A549 (cell line): ENCODE measurements around the gene DNAJB1. TPM values are rescaled to one million over a fixed set of nuclear protein-coding genes. Genes with fewer than 3 reads are reported as not detected.

Experiments
- ATAC-seq, 2 experiments: fragments of 200-7000 bp in 1 of 2; fragments of >200 bp in 1 of 2; cut with Nextera tagmentation in 1 of 2; cut with Tn5 transposase in 1 of 2; 3 replicates each; pipeline versions ENCODE4 v1.8.0 to v1.9.1; 2018 to 2020; ENCODE audit warnings: mild to moderate bottlenecking in 1 of 2, moderate library complexity in 1 of 2
- CTCF ChIA-PET: fragments of 300-600 bp; sonication (Branson Sonifier 250); formaldehyde crosslinking; extraction: SDS; loops from one replicate; lab custom pipeline; 2021; ENCODE audit warnings: antibody characterized with exemption, inconsistent platforms; lab: Yijun Ruan, JAX
- POLR2A ChIA-PET: fragments of 350-600 bp; formaldehyde crosslinking; extraction: SDS; loops from one replicate; lab custom pipeline; 2021; ENCODE audit warnings: antibody characterized with exemption, inconsistent platforms; lab: Yijun Ruan, JAX
- DNase-seq, 2 experiments: peaks; one replicate each; pipeline versions ENCODE4 v3.0.0 to v3.0.0-alpha.2; 2011 to 2016; ENCODE audit warnings: low read depth in 1 of 2, low spot score in 1 of 2
- FAIRE-seq: peaks from 2 replicates; lab custom pipeline; 2011; peaks lifted over from hg19 to GRCh38; lab: Jason Lieb, UNC
- H3K27ac ChIP-seq, 2 experiments: fragments of >200 bp; sonication (Bioruptor Twin); formaldehyde crosslinking; 3 replicates each; pipeline ENCODE4 v1.5.1; 2016 to 2017
- H3K4me1 ChIP-seq: fragments of >200 bp; sonication (Bioruptor Twin); formaldehyde crosslinking; 3 replicates; pipeline ENCODE4 v1.6.1; 2016
- H3K4me2 ChIP-seq: fragments of >200 bp; sonication (Bioruptor Twin); formaldehyde crosslinking; 3 replicates; pipeline ENCODE4 v1.6.1; 2016
- H3K4me3 ChIP-seq: fragments of >200 bp; sonication (Bioruptor Twin); formaldehyde crosslinking; 3 replicates; pipeline ENCODE4 v1.5.1; 2016
- H3K9me3 ChIP-seq: fragments of >200 bp; sonication (Bioruptor Twin); formaldehyde crosslinking; 3 replicates; pipeline ENCODE4 v1.6.1; 2016
- BHLHE40 ChIP-seq: IDR thresholded peaks from 2 replicates; pipeline ENCODE4 v1.6.1; 2012; ENCODE audit warnings: low read depth, low read length, inconsistent platforms
- CBX8 ChIP-seq: fragments of 200-600 bp; sonication (generic); IDR thresholded peaks from 2 replicates; pipeline ENCODE4 v1.6.1; 2016
- CEBPB ChIP-seq, 2 experiments: fragments of >200 bp in 1 of 2; sonication (Bioruptor Twin) in 1 of 2; formaldehyde crosslinking in 1 of 2; IDR thresholded peaks; 2 replicates each; pipeline ENCODE4 v1.6.1; 2012 to 2016
- CTCF ChIP-seq: fragments of >200 bp; sonication (Bioruptor Twin); formaldehyde crosslinking; IDR thresholded peaks from 3 replicates; pipeline ENCODE4 v1.5.1; 2016
- E2F6 ChIP-seq: IDR thresholded peaks from 2 replicates; pipeline ENCODE4 v1.6.1; 2012; ENCODE audit warnings: low read depth, borderline replicate concordance
- ESRRA ChIP-seq: fragments of 150-350 bp; IDR thresholded peaks from 2 replicates; pipeline ENCODE4 v1.6.1; 2014; ENCODE audit warnings: mild to moderate bottlenecking, low read length, borderline replicate concordance
- GATA3 ChIP-seq: IDR thresholded peaks from 2 replicates; pipeline ENCODE4 v1.6.1; 2012; ENCODE audit warnings: borderline replicate concordance
- HEYL ChIP-seq: fragments of 250-450 bp; sonication (Bioruptor Pico); IDR thresholded peaks from 2 replicates; pipeline ENCODE4 v1.8.0; 2021; ENCODE audit warnings: mild to moderate bottlenecking, moderate library complexity
- JUN ChIP-seq, 2 experiments: fragments of >200 bp; sonication (Bioruptor Twin); formaldehyde crosslinking; IDR thresholded peaks; 2 replicates in 1 of 2; 3 replicates in 1 of 2; pipeline ENCODE4 v1.6.1; 2016 to 2017
- KDM1A ChIP-seq: fragments of 200-600 bp; sonication (generic); IDR thresholded peaks from 2 replicates; pipeline ENCODE4 v1.6.1; 2016; ENCODE audit warnings: low read depth, mild to moderate bottlenecking
- KDM5A ChIP-seq: fragments of 200-600 bp; sonication (generic); IDR thresholded peaks from 2 replicates; pipeline ENCODE4 v1.6.1; 2016; ENCODE audit warnings: antibody characterized with exemption, mild to moderate bottlenecking
- MAFK ChIP-seq: fragments of 450-650 bp; IDR thresholded peaks from 2 replicates; pipeline ENCODE4 v1.6.1; 2014; ENCODE audit not compliant: partially characterized antibody
- MYC ChIP-seq: IDR thresholded peaks from 2 replicates; pipeline ENCODE4 v1.6.1; 2012; ENCODE audit warnings: mild to moderate bottlenecking, inconsistent platforms, low read length, improper control_type of control experiment, borderline replicate concordance
- RARB ChIP-seq: fragments of 250-450 bp; sonication (Bioruptor Pico); IDR thresholded peaks from 2 replicates; pipeline ENCODE4 v1.8.0; 2021; ENCODE audit warnings: mild to moderate bottlenecking, moderate library complexity
- RFX5 ChIP-seq: fragments of 450-650 bp; IDR thresholded peaks from 2 replicates; pipeline ENCODE4 v1.7.1; 2014; ENCODE audit warnings: antibody characterized with exemption, mild to moderate bottlenecking, moderate library complexity
- RNF2 ChIP-seq: fragments of 200-600 bp; sonication (generic); IDR thresholded peaks from 2 replicates; pipeline ENCODE4 v1.6.1; 2016; ENCODE audit warnings: low read depth, mild to moderate bottlenecking, antibody characterized with exemption, moderate library complexity, borderline replicate concordance
- SMC3 ChIP-seq: fragments of >200 bp; sonication (Bioruptor Twin); formaldehyde crosslinking; IDR thresholded peaks from 3 replicates; pipeline ENCODE4 v1.6.1; 2018; ENCODE audit warnings: inconsistent platforms
- ZFP36 ChIP-seq: fragments of 450-650 bp; IDR thresholded peaks from 2 replicates; pipeline ENCODE4 v1.6.1; 2014; ENCODE audit warnings: borderline replicate concordance; ENCODE audit not compliant: partially characterized antibody
- WGBS: methylation state at CpG from one replicate; pipeline ENCODE4 v1.1.6; 2017; ENCODE audit errors: missing lambda C conversion rate; 5-methylcytosine and 5-hydroxymethylcytosine counted together
- polyA plus RNA-seq, 4 experiments: library from polyadenylated mRNA; depleted of rRNA in 3 of 4; stranded (reverse); fragments of >200 nt; fragmentation: RNase III in 1 of 4; extraction: RNeasy Plus Mini Kit Qiagen cat#74134 plus additional on column Dnase treatment in 1 of 4; gene quantifications; 2 replicates in 3 of 4; 3 replicates in 1 of 4; pipeline ENCODE4 v1.2.3, GENCODE V29; 2011 to 2017
- TF ChIP-seq, protein P1 (sequence below): fragments of 250-450 bp; sonication (Bioruptor Pico); IDR thresholded peaks from 2 replicates; pipeline ENCODE4 v1.5.0; 2020; ENCODE audit warnings: low read depth, mild to moderate bottlenecking, moderate library complexity
- TF ChIP-seq, protein P2 (sequence below): fragments of 450-650 bp; IDR thresholded peaks from 2 replicates; pipeline ENCODE4 v1.6.1; 2014; ENCODE audit warnings: antibody characterized with exemption
- TF ChIP-seq, protein P3 (sequence below): IDR thresholded peaks from 2 replicates; pipeline ENCODE4 v1.6.1; 2012
- TF ChIP-seq, protein P4 (sequence below): fragments of 150-350 bp; IDR thresholded peaks from 2 replicates; pipeline ENCODE4 v1.6.1; 2014; ENCODE audit warnings: low read depth, mild to moderate bottlenecking, low read length

The DNAJB1 gene
- polyA plus RNA-seq, 2 of the 4 experiments (the other 2 are of a cell fraction): 124 to 128 TPM

GRCh38 chr19:14487370-14488125 is 30.6 kb downstream of the DNAJB1 start:
- TF ChIP-seq BHLHE40 (no peak), KDM1A (no peak), ESRRA (no peak), CBX8 (no peak), GATA3 (no peak)
- TF ChIP-seq, protein P1, sequence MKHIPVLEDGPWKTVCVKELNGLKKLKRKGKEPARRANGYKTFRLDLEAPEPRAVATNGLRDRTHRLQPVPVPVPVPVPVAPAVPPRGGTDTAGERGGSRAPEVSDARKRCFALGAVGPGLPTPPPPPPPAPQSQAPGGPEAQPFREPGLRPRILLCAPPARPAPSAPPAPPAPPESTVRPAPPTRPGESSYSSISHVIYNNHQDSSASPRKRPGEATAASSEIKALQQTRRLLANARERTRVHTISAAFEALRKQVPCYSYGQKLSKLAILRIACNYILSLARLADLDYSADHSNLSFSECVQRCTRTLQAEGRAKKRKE (CRISPR knock-in tag): no peak
- FAIRE-seq (no peak), DNase-seq (no peak), ATAC-seq (no peak)
- H3K9me3 ChIP-seq: no peaks in the 10 kb centered on the region
- H3K4me1 ChIP-seq: no peaks in the 10 kb centered on the region
- ChIA-PET CTCF (interaction anchor here (0.6 to 4.3 kb wide), 12 partner anchors 8 to 351 kb away, joined by 3 to 21 read pairs (median 4); partner anchors contain the start of genes GIPC1 and PKN1), POLR2A (no interaction called here)
- whole genome bisulfite sequencing: 92% methylated on average over 10 of the region's 16 CpGs
- H3K4me2 ChIP-seq: no peak overlapping the region
- H3K4me3 ChIP-seq: no peak overlapping the region
- H3K27ac ChIP-seq: no peak overlapping the region

DNA sequence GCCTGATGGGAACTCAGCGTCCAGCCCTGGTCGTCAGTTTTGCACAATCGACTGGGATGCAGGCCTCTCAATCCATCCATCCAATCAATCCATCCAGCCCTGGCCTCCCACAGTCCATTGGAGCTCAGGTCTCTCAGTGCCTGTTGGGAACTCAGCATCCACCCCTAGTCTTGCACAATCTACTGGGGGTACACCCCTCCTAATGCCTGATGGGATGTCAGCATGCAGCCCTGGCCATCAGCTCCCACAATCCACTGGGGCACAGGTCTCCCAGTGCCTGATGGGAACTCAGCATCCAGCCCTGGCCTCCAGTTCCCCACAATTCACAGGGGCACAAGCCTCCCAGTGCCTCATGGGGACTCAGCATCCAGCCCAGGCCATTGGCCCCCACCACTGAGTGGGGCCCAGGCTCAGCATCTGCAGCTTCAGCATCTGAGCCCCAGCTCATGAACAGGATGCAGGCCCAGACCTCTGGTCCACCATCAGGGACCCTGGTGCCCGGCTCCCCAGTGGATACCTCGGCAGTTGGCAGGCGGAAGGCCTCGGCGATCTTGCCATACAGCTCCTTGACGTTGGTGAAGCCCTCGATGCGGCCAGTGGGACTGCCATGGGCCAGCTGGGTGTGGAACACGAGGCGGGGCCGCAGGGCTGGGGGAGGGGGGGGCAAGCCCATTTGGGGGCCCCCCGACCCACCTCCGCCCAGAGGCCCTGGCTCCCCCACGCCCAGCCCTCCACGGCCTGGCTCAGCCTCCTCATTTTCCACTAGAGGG is 35.8 kb downstream of the DNAJB1 start:
- no peak overlapping the region for H3K27ac ChIP-seq
- WGBS: 93% methylated on average over 3 of the region's 18 CpGs
- ChIA-PET POLR2A (no interaction called here), CTCF (interaction anchor here (0.6 to 4.6 kb wide), 8 partner anchors 15 to 1700 kb away, joined by 3 to 22 read pairs (median 4); no protein-coding TSS in a partner anchor)
- FAIRE-seq (no peak), DNase-seq (no peak), ATAC-seq (no peak)
- TF ChIP-seq CTCF: no peak
- no peak for TF ChIP-seq MAFK
- TF ChIP-seq CEBPB (IDR thresholded peaks at IDR 0.05): 0 out of 4 replicates have a peak, but pooled peaks of 1 of the 2 experiments have one; percentile 24
- no peak for TF ChIP-seq RNF2
- no peak overlapping the region for H3K4me2 ChIP-seq
- H3K4me1 ChIP-seq: peaks cover 8% of the 10 kb centered on the region
- no peak overlapping the region for H3K4me3 ChIP-seq
- H3K9me3 ChIP-seq: no peaks in the 10 kb centered on the region

- FAIRE-seq (no peak), DNase-seq (no peak), ATAC-seq (peak in 1 of 2 experiments; percentile 9; a peak in 1 of 6 replicates)
- Histone ChIP-seq H3K4me3 (no peak overlapping the region), H3K27ac (no peak overlapping the region), H3K4me1 (peaks cover 25% of the 10 kb centered on the region), H3K4me2 (no peak overlapping the region), H3K9me3 (no peaks in the 10 kb centered on the region)
- WGBS: 78% methylated on average over 5 of the region's 5 CpGs
- ChIA-PET CTCF (interaction anchor here (0.6 to 4.6 kb wide), 26 partner anchors 8 to 344 kb away, joined by 3 to 22 read pairs (median 6); partner anchors contain the start of genes ASF1B, DNAJB1 and NDUFB7), POLR2A (no interaction called here)
- TF ChIP-seq RARB (CRISPR knock-in tag): no peak
- TF ChIP-seq SMC3: no peak
- TF ChIP-seq, protein P2, sequence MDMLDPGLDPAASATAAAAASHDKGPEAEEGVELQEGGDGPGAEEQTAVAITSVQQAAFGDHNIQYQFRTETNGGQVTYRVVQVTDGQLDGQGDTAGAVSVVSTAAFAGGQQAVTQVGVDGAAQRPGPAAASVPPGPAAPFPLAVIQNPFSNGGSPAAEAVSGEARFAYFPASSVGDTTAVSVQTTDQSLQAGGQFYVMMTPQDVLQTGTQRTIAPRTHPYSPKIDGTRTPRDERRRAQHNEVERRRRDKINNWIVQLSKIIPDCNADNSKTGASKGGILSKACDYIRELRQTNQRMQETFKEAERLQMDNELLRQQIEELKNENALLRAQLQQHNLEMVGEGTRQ: no peak
- no peak for TF ChIP-seq JUN (IDR thresholded peaks at IDR 0.05)
- no peak for TF ChIP-seq KDM5A
- TF ChIP-seq HEYL: no peak
- TF ChIP-seq, protein P3, sequence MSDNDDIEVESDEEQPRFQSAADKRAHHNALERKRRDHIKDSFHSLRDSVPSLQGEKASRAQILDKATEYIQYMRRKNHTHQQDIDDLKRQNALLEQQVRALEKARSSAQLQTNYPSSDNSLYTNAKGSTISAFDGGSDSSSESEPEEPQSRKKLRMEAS: no peak
- TF ChIP-seq, protein P4, sequence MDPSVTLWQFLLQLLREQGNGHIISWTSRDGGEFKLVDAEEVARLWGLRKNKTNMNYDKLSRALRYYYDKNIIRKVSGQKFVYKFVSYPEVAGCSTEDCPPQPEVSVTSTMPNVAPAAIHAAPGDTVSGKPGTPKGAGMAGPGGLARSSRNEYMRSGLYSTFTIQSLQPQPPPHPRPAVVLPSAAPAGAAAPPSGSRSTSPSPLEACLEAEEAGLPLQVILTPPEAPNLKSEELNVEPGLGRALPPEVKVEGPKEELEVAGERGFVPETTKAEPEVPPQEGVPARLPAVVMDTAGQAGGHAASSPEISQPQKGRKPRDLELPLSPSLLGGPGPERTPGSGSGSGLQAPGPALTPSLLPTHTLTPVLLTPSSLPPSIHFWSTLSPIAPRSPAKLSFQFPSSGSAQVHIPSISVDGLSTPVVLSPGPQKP: no peak
- TF ChIP-seq RFX5: no peak
- TF ChIP-seq MYC: no peak
- TF ChIP-seq ZFP36: no peak
- TF ChIP-seq E2F6: no peak
These were observed 37.5 kb downstream of the DNAJB1 start for GRCh38 chr19:14480700-14481079.
